Liver (tissue), 9 donors: ENCODE results near the gene TCEAL2. TPM values are rescaled to one million over a fixed set of nuclear protein-coding genes. Genes with fewer than 3 reads are reported as not detected.

ENCODE experiments used
- DNase-seq: peaks from one replicate; pipeline ENCODE4 v3.0.0-alpha.2; 2017; ENCODE audit warnings: low spot score
- H3K27ac ChIP-seq, 2 donors: one replicate each; pipeline ENCODE4 v1.7.0; 2013; ENCODE audit warnings: inconsistent platforms in 2 of 2, low read length in 2 of 2, control low read depth in 1 of 2, low read depth in 1 of 2, mild to moderate bottlenecking in 1 of 2
- H3K27me3 ChIP-seq, 4 donors: one replicate each; pipeline versions ENCODE4 v1.6.1 to v1.7.0; 2013; ENCODE audit warnings: low read length in 3 of 4, inconsistent platforms in 1 of 4, mild to moderate bottlenecking in 1 of 4, moderate library complexity in 1 of 4; ENCODE audit not compliant: control insufficient read depth in 4 of 4, insufficient read depth in 4 of 4
- H3K36me3 ChIP-seq, 4 donors: one replicate each; pipeline versions ENCODE4 v1.6.1 to v1.7.0; 2013; ENCODE audit warnings: low read length in 3 of 4, mild to moderate bottlenecking in 3 of 4, low read depth in 1 of 4, moderate library complexity in 1 of 4; ENCODE audit not compliant: control insufficient read depth in 4 of 4, insufficient read depth in 3 of 4
- H3K4me1 ChIP-seq, 4 donors: one replicate each; pipeline versions ENCODE4 v1.6.1 to v1.7.0; 2013; ENCODE audit warnings: low read length in 3 of 4, mild to moderate bottlenecking in 3 of 4, moderate library complexity in 1 of 4; ENCODE audit not compliant: control insufficient read depth in 4 of 4, insufficient read depth in 4 of 4
- H3K4me3 ChIP-seq, 3 donors: one replicate each; pipeline versions ENCODE4 v1.6.1 to v1.7.0; 2013; ENCODE audit warnings: low read length in 3 of 3, control low read depth in 1 of 3, low read depth in 1 of 3, mild to moderate bottlenecking in 1 of 3
- H3K9ac ChIP-seq, 2 donors: one replicate each; pipeline ENCODE4 v1.7.0; 2013; ENCODE audit warnings: low read length in 2 of 2, mild to moderate bottlenecking in 2 of 2, moderate library complexity in 2 of 2, control low read depth in 1 of 2, low read depth in 1 of 2
- H3K9me3 ChIP-seq, 4 donors: one replicate each; pipeline versions ENCODE4 v1.6.1 to v1.7.0; 2013; ENCODE audit warnings: low read length in 3 of 4; ENCODE audit not compliant: control insufficient read depth in 4 of 4
- EGR1 ChIP-seq, 2 donors: IDR thresholded peaks; 2 replicates each; pipeline ENCODE4 v1.6.1; 2016 to 2018; ENCODE audit warnings: antibody characterized with exemption in 2 of 2, low read depth in 2 of 2
- FOXA1 ChIP-seq: IDR thresholded peaks from 2 replicates; pipeline ENCODE4 v1.6.1; 2016; ENCODE audit warnings: antibody characterized with exemption
- FOXA2 ChIP-seq: IDR thresholded peaks from 2 replicates; pipeline ENCODE4 v1.6.1; 2016; ENCODE audit warnings: antibody characterized with exemption
- GABPA ChIP-seq, 2 donors: IDR thresholded peaks in 1 of 2; conservative IDR thresholded peaks in 1 of 2; 2 replicates each; pipeline ENCODE4 v1.6.1; 2016; ENCODE audit warnings: antibody characterized with exemption in 2 of 2, mild to moderate bottlenecking in 1 of 2, moderate library complexity in 1 of 2
- HNF4A ChIP-seq, 2 donors: conservative IDR thresholded peaks; 2 replicates each; pipeline ENCODE4 v1.6.1; 2016; ENCODE audit warnings: antibody characterized with exemption in 2 of 2, mild to moderate bottlenecking in 2 of 2
- HNF4G ChIP-seq: IDR thresholded peaks from 2 replicates; pipeline ENCODE4 v1.6.1; 2016; ENCODE audit warnings: antibody characterized with exemption
- JUND ChIP-seq, 2 donors: IDR thresholded peaks; 2 replicates each; pipeline ENCODE4 v1.6.1; 2016; ENCODE audit warnings: antibody characterized with exemption in 2 of 2
- NR2F2 ChIP-seq: IDR thresholded peaks from 2 replicates; pipeline ENCODE4 v1.6.1; 2016; ENCODE audit warnings: antibody characterized with exemption
- RAD21 ChIP-seq, 2 donors: IDR thresholded peaks; 2 replicates each; pipeline ENCODE4 v1.6.1; 2016; ENCODE audit warnings: antibody characterized with exemption in 2 of 2, mild to moderate bottlenecking in 2 of 2
- RXRA ChIP-seq, 2 donors: IDR thresholded peaks; 2 replicates each; pipeline ENCODE4 v1.6.1; 2017 to 2018; ENCODE audit warnings: antibody characterized with exemption in 2 of 2, mild to moderate bottlenecking in 1 of 2
- SP1 ChIP-seq: IDR thresholded peaks from 2 replicates; pipeline ENCODE4 v1.6.1; 2018; ENCODE audit warnings: antibody characterized with exemption, mild to moderate bottlenecking
- TAF1 ChIP-seq: conservative IDR thresholded peaks from 2 replicates; pipeline ENCODE4 v1.6.1; 2016; ENCODE audit warnings: antibody characterized with exemption, mild to moderate bottlenecking
- YY1 ChIP-seq: IDR thresholded peaks from 2 replicates; pipeline ENCODE4 v1.6.1; 2016; ENCODE audit warnings: antibody characterized with exemption, mild to moderate bottlenecking
- WGBS: extraction: QIAGEN DNeasy Blood & Tissue Kit; methylation state at CpG from one replicate; pipeline ENCODE4 v1.1.7; 2013; 5-methylcytosine and 5-hydroxymethylcytosine counted together
- polyA plus RNA-seq, 2 donors: library from polyadenylated mRNA; stranded (reverse) in 1 of 2; unstranded in 1 of 2; fragments of 200-250 nt in 1 of 2; fragments of >200 nt in 1 of 2; fragmentation: Nextera tagmentation in 1 of 2; extraction: Ambion mirVana in 1 of 2; gene quantifications; one replicate each; pipeline versions ENCODE4 v1.2.1 to v1.2.3, GENCODE V29; 2013 to 2015
- total RNA-seq, 2 donors: library from RNA; depleted of rRNA; stranded (reverse); fragments of >200 nt; gene quantifications; one replicate each; pipeline ENCODE4 v1.2.3, GENCODE V29; 2014
- TF ChIP-seq, protein P1 (sequence below): IDR thresholded peaks from 2 replicates; pipeline ENCODE4 v1.6.1; 2016; ENCODE audit warnings: antibody characterized with exemption
- TF ChIP-seq, protein P2 (sequence below): fragments of 150-350 bp; IDR thresholded peaks from 2 replicates; pipeline ENCODE4 v1.5.1; 2017; ENCODE audit warnings: improper control_type of control experiment, low read depth, low read length; ENCODE audit not compliant: missing input control
- TF ChIP-seq, protein P3 (sequence below): IDR thresholded peaks from 2 replicates; pipeline ENCODE4 v1.6.1; 2016; ENCODE audit warnings: antibody characterized with exemption
- TF ChIP-seq, protein P4 (sequence below): IDR thresholded peaks from 2 replicates; pipeline ENCODE4 v1.6.1; 2016; ENCODE audit warnings: antibody characterized with exemption
- TF ChIP-seq, protein P5 (sequence below): IDR thresholded peaks from 2 replicates; pipeline ENCODE4 v1.6.1; 2016; ENCODE audit warnings: antibody characterized with exemption, mild to moderate bottlenecking
- donor health status: healthy.
- donor health status: healthy.
- donor health status: healthy.
- donor health status: healthy.
- donor health status: healthy.

The TCEAL2 gene
- total and polyA plus RNA-seq, 4 donors = 0.10 TPM; not detected in 3

DNA sequence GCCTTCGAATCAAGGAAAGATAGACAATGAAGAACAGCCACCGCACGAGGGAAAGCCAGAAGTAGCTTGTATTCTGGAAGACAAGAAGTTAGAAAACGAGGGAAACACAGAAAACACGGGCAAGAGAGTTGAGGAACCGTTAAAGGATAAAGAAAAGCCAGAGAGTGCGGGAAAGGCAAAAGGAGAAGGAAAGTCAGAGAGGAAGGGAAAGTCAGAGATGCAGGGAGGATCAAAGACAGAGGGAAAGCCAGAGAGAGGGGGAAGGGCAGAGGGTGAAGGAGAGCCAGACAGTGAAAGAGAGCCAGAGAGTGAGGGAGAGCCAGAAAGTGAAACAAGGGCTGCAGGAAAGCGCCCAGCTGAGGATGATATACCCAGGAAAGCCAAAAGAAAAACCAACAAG lies 1.4 kb downstream of the TCEAL2 start:
- TF ChIP-seq RAD21 (IDR thresholded peaks at IDR 0.05) (no peak), HNF4A (conservative IDR thresholded peaks at IDR 0.05) (no peak), HNF4G (no peak), NR2F2 (no peak), RXRA (IDR thresholded peaks at IDR 0.05) (no peak), GABPA (IDR thresholded peaks at IDR 0.05 in 1 of 2, conservative IDR thresholded peaks at IDR 0.05 in 1 of 2) (no peak), FOXA1 (no peak), YY1 (no peak), TAF1 (no peak), JUND (IDR thresholded peaks at IDR 0.05) (no peak), EGR1 (IDR thresholded peaks at IDR 0.05; ENCODE audit: low read depth in 2 of 2) (no peak), FOXA2 (no peak), SP1 (no peak)
- TF ChIP-seq, protein P1, sequence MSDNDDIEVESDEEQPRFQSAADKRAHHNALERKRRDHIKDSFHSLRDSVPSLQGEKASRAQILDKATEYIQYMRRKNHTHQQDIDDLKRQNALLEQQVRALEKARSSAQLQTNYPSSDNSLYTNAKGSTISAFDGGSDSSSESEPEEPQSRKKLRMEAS = no peak
- TF ChIP-seq, protein P2, sequence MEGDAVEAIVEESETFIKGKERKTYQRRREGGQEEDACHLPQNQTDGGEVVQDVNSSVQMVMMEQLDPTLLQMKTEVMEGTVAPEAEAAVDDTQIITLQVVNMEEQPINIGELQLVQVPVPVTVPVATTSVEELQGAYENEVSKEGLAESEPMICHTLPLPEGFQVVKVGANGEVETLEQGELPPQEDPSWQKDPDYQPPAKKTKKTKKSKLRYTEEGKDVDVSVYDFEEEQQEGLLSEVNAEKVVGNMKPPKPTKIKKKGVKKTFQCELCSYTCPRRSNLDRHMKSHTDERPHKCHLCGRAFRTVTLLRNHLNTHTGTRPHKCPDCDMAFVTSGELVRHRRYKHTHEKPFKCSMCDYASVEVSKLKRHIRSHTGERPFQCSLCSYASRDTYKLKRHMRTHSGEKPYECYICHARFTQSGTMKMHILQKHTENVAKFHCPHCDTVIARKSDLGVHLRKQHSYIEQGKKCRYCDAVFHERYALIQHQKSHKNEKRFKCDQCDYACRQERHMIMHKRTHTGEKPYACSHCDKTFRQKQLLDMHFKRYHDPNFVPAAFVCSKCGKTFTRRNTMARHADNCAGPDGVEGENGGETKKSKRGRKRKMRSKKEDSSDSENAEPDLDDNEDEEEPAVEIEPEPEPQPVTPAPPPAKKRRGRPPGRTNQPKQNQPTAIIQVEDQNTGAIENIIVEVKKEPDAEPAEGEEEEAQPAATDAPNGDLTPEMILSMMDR = no peak
- TF ChIP-seq, protein P3, sequence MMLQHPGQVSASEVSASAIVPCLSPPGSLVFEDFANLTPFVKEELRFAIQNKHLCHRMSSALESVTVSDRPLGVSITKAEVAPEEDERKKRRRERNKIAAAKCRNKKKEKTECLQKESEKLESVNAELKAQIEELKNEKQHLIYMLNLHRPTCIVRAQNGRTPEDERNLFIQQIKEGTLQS = no peak
- TF ChIP-seq, protein P4, sequence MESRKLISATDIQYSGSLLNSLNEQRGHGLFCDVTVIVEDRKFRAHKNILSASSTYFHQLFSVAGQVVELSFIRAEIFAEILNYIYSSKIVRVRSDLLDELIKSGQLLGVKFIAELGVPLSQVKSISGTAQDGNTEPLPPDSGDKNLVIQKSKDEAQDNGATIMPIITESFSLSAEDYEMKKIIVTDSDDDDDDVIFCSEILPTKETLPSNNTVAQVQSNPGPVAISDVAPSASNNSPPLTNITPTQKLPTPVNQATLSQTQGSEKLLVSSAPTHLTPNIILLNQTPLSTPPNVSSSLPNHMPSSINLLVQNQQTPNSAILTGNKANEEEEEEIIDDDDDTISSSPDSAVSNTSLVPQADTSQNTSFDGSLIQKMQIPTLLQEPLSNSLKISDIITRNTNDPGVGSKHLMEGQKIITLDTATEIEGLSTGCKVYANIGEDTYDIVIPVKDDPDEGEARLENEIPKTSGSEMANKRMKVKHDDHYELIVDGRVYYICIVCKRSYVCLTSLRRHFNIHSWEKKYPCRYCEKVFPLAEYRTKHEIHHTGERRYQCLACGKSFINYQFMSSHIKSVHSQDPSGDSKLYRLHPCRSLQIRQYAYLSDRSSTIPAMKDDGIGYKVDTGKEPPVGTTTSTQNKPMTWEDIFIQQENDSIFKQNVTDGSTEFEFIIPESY = no peak
- DNase-seq = no peak
- Histone ChIP-seq H3K36me3 (no peaks in the 10 kb centered on the region), H3K4me1 (no peaks in the 10 kb centered on the region), H3K27ac (no peak overlapping the region), H3K9ac (no peak overlapping the region), H3K27me3 (peaks cover 0 to 15% (median 0%) of the 10 kb centered on the region in 4 donors), H3K9me3 (no peaks in the 10 kb centered on the region), H3K4me3 (no peak overlapping the region)
- 38% methylated on average over 8 of the region's 8 CpGs for WGBS

DNA sequence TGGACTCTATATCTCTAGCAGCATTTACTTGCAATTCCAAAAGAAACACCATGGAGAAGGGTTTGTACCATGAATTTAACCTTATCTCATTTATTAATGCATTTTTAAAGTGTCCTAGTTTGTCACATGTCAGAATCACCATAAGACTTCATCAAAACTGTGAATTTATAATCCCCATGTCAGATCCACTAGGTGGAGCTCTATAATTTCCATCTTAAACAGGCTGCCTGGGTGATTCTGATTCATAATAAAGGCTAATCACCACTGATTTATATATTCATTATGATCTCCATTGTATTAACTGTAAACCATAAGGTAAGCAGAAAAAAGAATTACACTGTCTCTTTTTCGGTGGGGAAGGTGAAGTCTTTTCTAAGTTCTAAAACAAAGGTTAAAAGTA lies 4.0 kb downstream of the TCEAL2 start:
- no peaks in the 10 kb centered on the region for H3K36me3 ChIP-seq
- H3K4me3 ChIP-seq = no peak overlapping the region
- TF ChIP-seq, protein P2 = peak; percentile 25
- TF ChIP-seq SP1 (no peak), EGR1 (IDR thresholded peaks at IDR 0.05; ENCODE audit: low read depth in 2 of 2) (no peak), TAF1 (no peak), RAD21 (IDR thresholded peaks at IDR 0.05) (peak; percentile 42 to 71), JUND (IDR thresholded peaks at IDR 0.05) (no peak), HNF4A (conservative IDR thresholded peaks at IDR 0.05) (no peak), RXRA (IDR thresholded peaks at IDR 0.05) (no peak)
- TF ChIP-seq, protein P4 = no peak
- TF ChIP-seq, protein P5, sequence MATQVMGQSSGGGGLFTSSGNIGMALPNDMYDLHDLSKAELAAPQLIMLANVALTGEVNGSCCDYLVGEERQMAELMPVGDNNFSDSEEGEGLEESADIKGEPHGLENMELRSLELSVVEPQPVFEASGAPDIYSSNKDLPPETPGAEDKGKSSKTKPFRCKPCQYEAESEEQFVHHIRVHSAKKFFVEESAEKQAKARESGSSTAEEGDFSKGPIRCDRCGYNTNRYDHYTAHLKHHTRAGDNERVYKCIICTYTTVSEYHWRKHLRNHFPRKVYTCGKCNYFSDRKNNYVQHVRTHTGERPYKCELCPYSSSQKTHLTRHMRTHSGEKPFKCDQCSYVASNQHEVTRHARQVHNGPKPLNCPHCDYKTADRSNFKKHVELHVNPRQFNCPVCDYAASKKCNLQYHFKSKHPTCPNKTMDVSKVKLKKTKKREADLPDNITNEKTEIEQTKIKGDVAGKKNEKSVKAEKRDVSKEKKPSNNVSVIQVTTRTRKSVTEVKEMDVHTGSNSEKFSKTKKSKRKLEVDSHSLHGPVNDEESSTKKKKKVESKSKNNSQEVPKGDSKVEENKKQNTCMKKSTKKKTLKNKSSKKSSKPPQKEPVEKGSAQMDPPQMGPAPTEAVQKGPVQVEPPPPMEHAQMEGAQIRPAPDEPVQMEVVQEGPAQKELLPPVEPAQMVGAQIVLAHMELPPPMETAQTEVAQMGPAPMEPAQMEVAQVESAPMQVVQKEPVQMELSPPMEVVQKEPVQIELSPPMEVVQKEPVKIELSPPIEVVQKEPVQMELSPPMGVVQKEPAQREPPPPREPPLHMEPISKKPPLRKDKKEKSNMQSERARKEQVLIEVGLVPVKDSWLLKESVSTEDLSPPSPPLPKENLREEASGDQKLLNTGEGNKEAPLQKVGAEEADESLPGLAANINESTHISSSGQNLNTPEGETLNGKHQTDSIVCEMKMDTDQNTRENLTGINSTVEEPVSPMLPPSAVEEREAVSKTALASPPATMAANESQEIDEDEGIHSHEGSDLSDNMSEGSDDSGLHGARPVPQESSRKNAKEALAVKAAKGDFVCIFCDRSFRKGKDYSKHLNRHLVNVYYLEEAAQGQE = no peak
- TF ChIP-seq, protein P3 = no peak
- no peaks in the 10 kb centered on the region for H3K9me3 ChIP-seq
- 49% methylated on average over 1 of the region's 1 CpG for WGBS
- no peak overlapping the region for H3K9ac ChIP-seq
- no peak overlapping the region for H3K27ac ChIP-seq
- DNase-seq = no peak
- H3K27me3 ChIP-seq = peaks cover 0 to 14% (median 0%) of the 10 kb centered on the region in 4 donors
- no peaks in the 10 kb centered on the region for H3K4me1 ChIP-seq
